Endothelial cell of umbilical vein (primary cell): ENCODE results near the gene SLC35F3. TPM values are rescaled to one million over a fixed set of nuclear protein-coding genes. Genes with fewer than 3 reads are reported as not detected.

Experiments used
- BruUV-seq: library from RNA; stranded (reverse); fragments of 400-500 nt; replicated peaks from 2 replicates; lab custom pipeline; 2021; lab: Mats Ljungman, UMichigan
- CTCF ChIA-PET: fragments of 300-600, 350-600 bp; sonication (Branson Sonifier 250); formaldehyde crosslinking; loops from one replicate; lab custom pipeline; 2021; ENCODE audit warnings: antibody characterized with exemption, inconsistent platforms; lab: Charles Lee
- POLR2A ChIA-PET: fragments of 300-600, 350-600 bp; sonication (Branson Sonifier 250); formaldehyde crosslinking; loops from one replicate; lab custom pipeline; 2021; ENCODE audit warnings: antibody characterized with exemption, inconsistent platforms; lab: Charles Lee
- DNase-seq: peaks from one replicate; pipeline ENCODE4 v3.0.0-alpha.2; 2011; ENCODE audit warnings: low read depth, low spot score
- FAIRE-seq: peaks from 2 replicates; lab custom pipeline; 2011; peaks lifted over from hg19 to GRCh38; lab: Jason Lieb, UNC
- H2AFZ ChIP-seq: 2 replicates; pipeline ENCODE4 v1.6.0; 2012; ENCODE audit warnings: low read depth, low read length, control low read depth, inconsistent platforms
- H3K27ac ChIP-seq: 2 replicates; pipeline ENCODE4 v1.5.1; 2011; ENCODE audit warnings: low read depth, mild to moderate bottlenecking, control low read depth, low read length, moderate library complexity; ENCODE audit not compliant: insufficient read depth
- H3K27me3 ChIP-seq, 2 experiments: 2 replicates each; pipeline versions ENCODE4 v1.6.0 to v1.6.1; 2011; ENCODE audit warnings: low read length in 2 of 2, mixed read lengths in 1 of 2; ENCODE audit not compliant: control insufficient read depth in 2 of 2, insufficient read depth in 2 of 2
- H3K36me3 ChIP-seq, 2 experiments: 2 replicates in 1 of 2; 3 replicates in 1 of 2; pipeline ENCODE4 v1.5.1; 2011; ENCODE audit warnings: low read length in 2 of 2, mild to moderate bottlenecking in 1 of 2, moderate library complexity in 1 of 2; ENCODE audit not compliant: control insufficient read depth in 2 of 2, insufficient read depth in 2 of 2; ENCODE audit errors: extremely low read depth in 1 of 2
- H3K4me1 ChIP-seq: 3 replicates; pipeline ENCODE4 v1.5.1; 2011; ENCODE audit warnings: mild to moderate bottlenecking, low read length; ENCODE audit not compliant: control insufficient read depth, insufficient read depth; ENCODE audit errors: extremely low read depth
- H3K4me2 ChIP-seq: 2 replicates; pipeline ENCODE4 v1.6.1; 2011; ENCODE audit warnings: low read length, control low read depth, mixed read lengths; ENCODE audit not compliant: insufficient read depth
- H3K4me3 ChIP-seq, 3 experiments: fragments of 200-600 bp in 1 of 3; sonication (generic), shearing (Covaris generic) in 1 of 3; replicated peaks in 1 of 3; 2 replicates each; pipeline ENCODE4 v1.5.1; 2011 to 2016; ENCODE audit warnings: control low read depth in 3 of 3, low read length in 3 of 3, mild to moderate bottlenecking in 2 of 3, inconsistent platforms in 1 of 3, low read depth in 1 of 3, moderate library complexity in 1 of 3; ENCODE audit not compliant: insufficient read depth in 1 of 3
- H3K79me2 ChIP-seq: 2 replicates; pipeline ENCODE4 v1.6.0; 2012; ENCODE audit warnings: low read length, inconsistent platforms; ENCODE audit not compliant: control insufficient read depth, insufficient read depth
- H3K9ac ChIP-seq: replicated peaks from 2 replicates; pipeline ENCODE3; 2011; ENCODE audit warnings: low read length, control low read depth; ENCODE audit not compliant: insufficient read depth; ENCODE audit errors: extremely low read depth
- H3K9me1 ChIP-seq: replicated peaks from 3 replicates; pipeline ENCODE4 v1.6.0; 2011; ENCODE audit warnings: mild to moderate bottlenecking, low read length; ENCODE audit not compliant: control insufficient read depth, insufficient read depth; ENCODE audit errors: extremely low read depth
- H3K9me3 ChIP-seq: replicated peaks from 2 replicates; pipeline ENCODE4 v1.5.1; 2012; ENCODE audit warnings: low read length, inconsistent platforms; ENCODE audit not compliant: control insufficient read depth, insufficient read depth
- H4K20me1 ChIP-seq: replicated peaks from 2 replicates; pipeline ENCODE3; 2011; ENCODE audit warnings: mild to moderate bottlenecking, low read length; ENCODE audit not compliant: control insufficient read depth, insufficient read depth; ENCODE audit errors: extremely low read depth
- CTCF ChIP-seq, 2 donors: IDR thresholded peaks; 1 replicate in 1 of 2; 2 replicates in 1 of 2; pipeline ENCODE4 v1.5.1; 2011; ENCODE audit warnings: low read length in 2 of 2, mild to moderate bottlenecking in 2 of 2, moderate library complexity in 2 of 2, control low read depth in 1 of 2, inconsistent platforms in 1 of 2, low read depth in 1 of 2; ENCODE audit not compliant: insufficient read depth in 1 of 2; ENCODE audit errors: extremely low read depth in 1 of 2
- EZH2 ChIP-seq: IDR thresholded peaks from 2 replicates; pipeline ENCODE4 v1.6.1; 2012; ENCODE audit warnings: borderline replicate concordance, low read depth, mild to moderate bottlenecking, moderate library complexity, low read length, inconsistent platforms; ENCODE audit not compliant: severe bottlenecking
- FOS ChIP-seq: IDR thresholded peaks from 2 replicates; pipeline ENCODE4 v1.6.1; 2011; ENCODE audit warnings: mild to moderate bottlenecking, low read length, moderate library complexity, borderline replicate concordance; ENCODE audit not compliant: insufficient read depth
- GATA2 ChIP-seq: IDR thresholded peaks from 2 replicates; pipeline ENCODE4 v1.7.0; 2011; ENCODE audit warnings: low read depth, mild to moderate bottlenecking, moderate library complexity, mixed read lengths, low read length; ENCODE audit not compliant: insufficient read length, insufficient read depth
- JUN ChIP-seq: IDR thresholded peaks from 2 replicates; pipeline ENCODE4 v1.6.1; 2011; ENCODE audit warnings: borderline replicate concordance, low read depth; ENCODE audit not compliant: insufficient read length, insufficient read depth
- MAX ChIP-seq: IDR thresholded peaks from 2 replicates; pipeline ENCODE4 v1.6.1; 2011; ENCODE audit not compliant: insufficient read depth, insufficient read length
- MYC ChIP-seq: IDR thresholded peaks from one replicate; pipeline ENCODE4 v1.6.1; 2011; ENCODE audit warnings: mild to moderate bottlenecking, low read depth, low read length
- POLR2A ChIP-seq: IDR thresholded peaks from 2 replicates; pipeline ENCODE4 v1.6.1; 2012; ENCODE audit warnings: low read depth, mild to moderate bottlenecking, control low read depth, low read length
- POLR2AphosphoS5 ChIP-seq: IDR thresholded peaks from 2 replicates; pipeline ENCODE4 v1.6.1; 2012; ENCODE audit warnings: low read depth, mild to moderate bottlenecking, control low read depth, low read length, moderate library complexity; ENCODE audit not compliant: insufficient read depth
- dilution Hi-C: fragments of 300-500 bp; cut with MboI; formaldehyde crosslinking; loops from one replicate; pipeline ENCODE4 v1.15.0; 2019; ENCODE audit warnings: low sequenced_read_pairs; ENCODE audit not compliant: extremely low pct_ligation_motif_present
- intact Hi-C: fragments of 100-400 bp; cut with micrococcal nuclease; formaldehyde crosslinking; loops from one replicate; pipeline ENCODE4 v1.10.0; 2022
- polyA plus RNA-seq, 4 experiments: library from polyadenylated mRNA; depleted of rRNA in 3 of 4; stranded (reverse) in 3 of 4; unstranded in 1 of 4; fragments of >200 nt; gene quantifications; 2 replicates each; pipeline versions ENCODE4 v1.2.1 to v1.2.3, GENCODE V29; 2011 to 2012; ENCODE audit warnings: missing spikeins in 1 of 4
- total RNA-seq: library from RNA; stranded (reverse); gene quantifications from 2 replicates; pipeline ENCODE4 v1.2.3, GENCODE V29; 2021

The SLC35F3 gene
- total and polyA plus RNA-seq, 2 donors (not counting 3 experiments of a cell fraction or from before 2014, with no cell fraction given): not detected

GRCh38 chr1:234229581-234230387 is 325.3 kb downstream of the SLC35F3 start:
- FAIRE-seq (no peak), DNase-seq (no peak)
- no peak overlapping the region for H3K27ac ChIP-seq
- no peaks in the 10 kb centered on the region for H3K27me3 ChIP-seq
- no TSS peak for BruUV-seq
- no peaks in the 10 kb centered on the region for H4K20me1 ChIP-seq
- intact Hi-C loops (no loop called here), dilution Hi-C loops (no loop called here)
- H3K4me1 ChIP-seq: no peaks in the 10 kb centered on the region
- TF ChIP-seq CTCF (IDR thresholded peaks at IDR 0.05; ENCODE audit: extremely low read depth in 1 of 2, insufficient read depth in 1 of 2, low read depth in 1 of 2, low read length in 2 of 2): no peak
- no peak for TF ChIP-seq POLR2AphosphoS5
- TF ChIP-seq POLR2A: no peak
- TF ChIP-seq MYC: no peak
- no peak for TF ChIP-seq MAX
- TF ChIP-seq JUN: no peak
- no peak for TF ChIP-seq EZH2
- TF ChIP-seq FOS: no peak
- TF ChIP-seq GATA2: no peak
- H3K4me3 ChIP-seq: no peak overlapping the region
- H3K36me3 ChIP-seq: no peaks in the 10 kb centered on the region
- no peak overlapping the region for H3K9ac ChIP-seq
- CTCF ChIA-PET: interaction anchor here (0.5 kb wide), 1 partner anchor 28 kb away, joined by 3 read pairs; no protein-coding TSS in a partner anchor
- H3K4me2 ChIP-seq: no peak overlapping the region
- H3K9me3 ChIP-seq: no peaks in the 10 kb centered on the region
- H3K9me1 ChIP-seq: no peaks in the 10 kb centered on the region
- H2AFZ ChIP-seq: no peak overlapping the region
- no peaks in the 10 kb centered on the region for H3K79me2 ChIP-seq
- POLR2A ChIA-PET: no interaction called here
